Spinal cord (tissue), 10 donors: ENCODE results near the gene CRISP3. TPM values are rescaled to one million over a fixed set of nuclear protein-coding genes. Genes with fewer than 3 reads are reported as not detected.

Experiments
- DNase-seq, 6 donors: peaks; one replicate each; pipeline versions ENCODE4 v3.0.0 to v3.0.0-alpha.2; 2013 to 2015; ENCODE audit warnings: low spot score in 6 of 6, low read depth in 4 of 6
- H3K27ac ChIP-seq: one replicate; pipeline ENCODE4 v1.5.1; 2013; ENCODE audit warnings: low read depth, low read length, control low read depth
- H3K27me3 ChIP-seq: one replicate; pipeline ENCODE4 v1.6.1; 2013; ENCODE audit warnings: low read length; ENCODE audit not compliant: control insufficient read depth, insufficient read depth
- H3K36me3 ChIP-seq: one replicate; pipeline ENCODE4 v1.6.1; 2013; ENCODE audit warnings: low read length; ENCODE audit not compliant: control insufficient read depth, insufficient read depth
- H3K4me1 ChIP-seq: one replicate; pipeline ENCODE4 v1.6.1; 2013; ENCODE audit warnings: low read length; ENCODE audit not compliant: control insufficient read depth, insufficient read depth
- H3K4me3 ChIP-seq: one replicate; pipeline ENCODE4 v1.5.1; 2013; ENCODE audit warnings: low read depth, low read length, control low read depth
- H3K9me3 ChIP-seq: one replicate; pipeline ENCODE4 v1.6.1; 2013; ENCODE audit warnings: low read length; ENCODE audit not compliant: control insufficient read depth, insufficient read depth
- WGBS: methylation state at CpG from one replicate; pipeline ENCODE4 v1.1.5; 2013; ENCODE audit warnings: missing lambda C conversion rate; ENCODE audit not compliant: insufficient coverage; 5-methylcytosine and 5-hydroxymethylcytosine counted together
- long read RNA-seq, 4 donors: transcript quantifications; one replicate each; lab custom pipeline, GENCODE V29; 2026
- polyA plus RNA-seq, 2 donors: library from polyadenylated mRNA; unstranded; fragments of 120-200 nt; gene quantifications; one replicate each; pipeline ENCODE4 v1.2.1, GENCODE V29; 2013; ENCODE audit not compliant: insufficient read length in 2 of 2
- total RNA-seq, 2 donors: library from RNA; depleted of rRNA in 1 of 2; stranded (reverse); fragments of 120-200 nt in 1 of 2; fragments of >200 nt in 1 of 2; gene quantifications; one replicate each; pipeline versions ENCODE4 v1.2.3 to v1.2.4, GENCODE V29; 2013 to 2014
- donor health status: healthy.

Gene CRISP3
- total RNA-seq = 1 to 10 TPM in 1 of 2 donors, under 1 TPM in 1; 0.22 to 5.4 TPM
- not detected for polyA plus RNA-seq
- long read RNA-seq, donor 1 = 0 reads
- long read RNA-seq, donor 2 = 0 reads
- long read RNA-seq, donor 3 = 0 reads
- long read RNA-seq, donor 4 = 0 reads

- DNase-seq = no peak
- Histone ChIP-seq H3K27ac (no peak within 1 kb of the TSS), H3K36me3 (no peaks in the 10 kb centered on the region), H3K4me1 (no peaks in the 10 kb centered on the region), H3K9me3 (no peaks in the 10 kb centered on the region), H3K4me3 (no peak within 1 kb of the TSS), H3K27me3 (no peaks in the 10 kb centered on the region)
- no CpG with 5 or more reads among the region's 1 CpG for WGBS
Observed at GRCh38 chr6:49744259-49744658, at the start of gene CRISP3. Gene CRISP3, minus strand, starts transcription at chr6:49744388. Its CDS starts 21 bp downstream, at chr6:49744367.

- H3K36me3 ChIP-seq = no peaks in the 10 kb centered on the region
- no peaks in the 10 kb centered on the region for H3K9me3 ChIP-seq
- H3K27ac ChIP-seq = no peak overlapping the region
- H3K27me3 ChIP-seq = no peaks in the 10 kb centered on the region
- 80% methylated on average over 1 of the region's 2 CpGs for WGBS
- no peak overlapping the region for H3K4me3 ChIP-seq
- DNase-seq = no peak
- H3K4me1 ChIP-seq = no peaks in the 10 kb centered on the region
Observed at GRCh38 chr6:49790341-49790740, 46.2 kb upstream of the CRISP3 start.

GRCh38 chr6:49787176-49787575 is 43.0 kb upstream of the CRISP3 start, which contains the start of gene PGK2:
Gene PGK2, minus strand, starts transcription at chr6:49787285. Its CDS starts 98 bp downstream, at chr6:49787187.
- DNase-seq = no peak
- Histone ChIP-seq H3K4me3 (no peak within 1 kb of the TSS), H3K9me3 (no peaks in the 10 kb centered on the region), H3K4me1 (no peaks in the 10 kb centered on the region), H3K27me3 (no peaks in the 10 kb centered on the region), H3K27ac (no peak within 1 kb of the TSS), H3K36me3 (no peaks in the 10 kb centered on the region)
- 96% methylated on average over 3 of the region's 8 CpGs for WGBS

- no peaks in the 10 kb centered on the region for H3K9me3 ChIP-seq
- no peak overlapping the region for H3K4me3 ChIP-seq
- no peak for DNase-seq
- H3K27me3 ChIP-seq = no peaks in the 10 kb centered on the region
- H3K27ac ChIP-seq = no peak overlapping the region
- no peaks in the 10 kb centered on the region for H3K36me3 ChIP-seq
- no peaks in the 10 kb centered on the region for H3K4me1 ChIP-seq
Observed at GRCh38 chr6:49784272-49784671, 40.1 kb upstream of the CRISP3 start.

GRCh38 chr6:49782725-49783124 is 38.5 kb upstream of the CRISP3 start:
- H3K9me3 ChIP-seq = no peaks in the 10 kb centered on the region
- 100% methylated on average over 2 of the region's 7 CpGs for WGBS
- no peaks in the 10 kb centered on the region for H3K36me3 ChIP-seq

GRCh38 chr6:49782293-49782692 is 38.1 kb upstream of the CRISP3 start:
- Histone ChIP-seq H3K4me1 (no peaks in the 10 kb centered on the region), H3K9me3 (no peaks in the 10 kb centered on the region), H3K27ac (no peak overlapping the region), H3K36me3 (no peaks in the 10 kb centered on the region), H3K4me3 (no peak overlapping the region), H3K27me3 (no peaks in the 10 kb centered on the region)
- no CpG with 5 or more reads among the region's 1 CpG for WGBS
- no peak for DNase-seq

More at GRCh38 chr6:49782725-49783124, 38.5 kb upstream of the CRISP3 start:
- DNase-seq = no peak
- Histone ChIP-seq H3K4me3 (no peak overlapping the region), H3K27ac (no peak overlapping the region), H3K27me3 (no peaks in the 10 kb centered on the region), H3K4me1 (no peaks in the 10 kb centered on the region)

GRCh38 chr6:49776444-49776843 is 32.3 kb upstream of the CRISP3 start:
- Histone ChIP-seq H3K36me3 (no peaks in the 10 kb centered on the region), H3K27me3 (no peaks in the 10 kb centered on the region), H3K27ac (no peak overlapping the region), H3K9me3 (peaks cover 1% of the 10 kb centered on the region), H3K4me3 (no peak overlapping the region), H3K4me1 (no peaks in the 10 kb centered on the region)
- no peak for DNase-seq
- no CpG with 5 or more reads among the region's 1 CpG for WGBS

- Histone ChIP-seq H3K9me3 (peaks cover 1% of the 10 kb centered on the region), H3K36me3 (no peaks in the 10 kb centered on the region), H3K4me1 (no peaks in the 10 kb centered on the region), H3K27ac (no peak overlapping the region), H3K27me3 (no peaks in the 10 kb centered on the region), H3K4me3 (no peak overlapping the region)
- no peak for DNase-seq
Observed at GRCh38 chr6:49775043-49775442, 30.9 kb upstream of the CRISP3 start.

- Histone ChIP-seq H3K9me3 (peaks cover 1% of the 10 kb centered on the region), H3K4me1 (no peaks in the 10 kb centered on the region), H3K27me3 (no peaks in the 10 kb centered on the region), H3K36me3 (no peaks in the 10 kb centered on the region), H3K4me3 (no peak overlapping the region), H3K27ac (no peak overlapping the region)
- no peak for DNase-seq
- WGBS = 86% methylated on average over 3 of the region's 5 CpGs
Observed at GRCh38 chr6:49772285-49772684, 28.1 kb upstream of the CRISP3 start.

- H3K27ac ChIP-seq = no peak overlapping the region
- no peaks in the 10 kb centered on the region for H3K9me3 ChIP-seq
- no peaks in the 10 kb centered on the region for H3K36me3 ChIP-seq
- 83% methylated on average over 1 of the region's 2 CpGs for WGBS
- H3K4me3 ChIP-seq = no peak overlapping the region
- no peaks in the 10 kb centered on the region for H3K27me3 ChIP-seq
- no peak for DNase-seq
- H3K4me1 ChIP-seq = no peaks in the 10 kb centered on the region
Observed at GRCh38 chr6:49766762-49767161, 22.6 kb upstream of the CRISP3 start.
